ENCODE data around the gene TCERG1L. TPM values are rescaled to one million over a fixed set of nuclear protein-coding genes. Genes with fewer than 3 reads are reported as not detected.

Gene TCERG1L
- total RNA-seq, 1 experiment from 2014 or later = 1.5 TPM

DNA sequence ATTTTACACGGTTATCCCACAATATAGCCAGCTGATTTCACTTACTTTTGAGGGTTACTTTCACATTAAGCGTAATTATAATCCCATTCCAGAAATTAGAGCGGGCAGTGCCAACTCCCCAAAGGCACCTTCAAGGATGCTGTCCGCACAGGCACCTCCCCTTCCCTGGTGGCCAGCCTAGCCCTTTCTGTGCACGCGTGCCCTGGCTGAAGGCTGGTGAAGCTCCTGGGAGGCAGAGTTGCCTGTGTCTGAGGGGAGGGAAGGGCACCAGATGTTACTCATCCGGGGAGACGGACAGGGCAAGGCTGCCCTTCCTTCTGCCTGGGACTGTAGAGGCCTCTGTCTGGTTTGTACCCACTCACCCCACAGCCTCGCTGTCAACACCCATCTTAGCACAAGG is 198.4 kb downstream of the TCERG1L start:
- Mint-ChIP-seq H3K27me3 (ENCODE audit: low read depth) (peaks cover 5% of the 10 kb centered on the region; the same call in 1 of the 2 replicates), H3K27ac (no peak overlapping the region), H3K36me3 (peaks cover 34% of the 10 kb centered on the region), H3K9me3 (peaks cover 26% of the 10 kb centered on the region), H3K4me1 (no peaks in the 10 kb centered on the region), H3K4me3 (no peak overlapping the region)
- TF ChIP-seq JAZF1 (CRISPR knock-in tag; IDR thresholded peaks at IDR 0.05) = no peak
- TF ChIP-seq, protein P1, sequence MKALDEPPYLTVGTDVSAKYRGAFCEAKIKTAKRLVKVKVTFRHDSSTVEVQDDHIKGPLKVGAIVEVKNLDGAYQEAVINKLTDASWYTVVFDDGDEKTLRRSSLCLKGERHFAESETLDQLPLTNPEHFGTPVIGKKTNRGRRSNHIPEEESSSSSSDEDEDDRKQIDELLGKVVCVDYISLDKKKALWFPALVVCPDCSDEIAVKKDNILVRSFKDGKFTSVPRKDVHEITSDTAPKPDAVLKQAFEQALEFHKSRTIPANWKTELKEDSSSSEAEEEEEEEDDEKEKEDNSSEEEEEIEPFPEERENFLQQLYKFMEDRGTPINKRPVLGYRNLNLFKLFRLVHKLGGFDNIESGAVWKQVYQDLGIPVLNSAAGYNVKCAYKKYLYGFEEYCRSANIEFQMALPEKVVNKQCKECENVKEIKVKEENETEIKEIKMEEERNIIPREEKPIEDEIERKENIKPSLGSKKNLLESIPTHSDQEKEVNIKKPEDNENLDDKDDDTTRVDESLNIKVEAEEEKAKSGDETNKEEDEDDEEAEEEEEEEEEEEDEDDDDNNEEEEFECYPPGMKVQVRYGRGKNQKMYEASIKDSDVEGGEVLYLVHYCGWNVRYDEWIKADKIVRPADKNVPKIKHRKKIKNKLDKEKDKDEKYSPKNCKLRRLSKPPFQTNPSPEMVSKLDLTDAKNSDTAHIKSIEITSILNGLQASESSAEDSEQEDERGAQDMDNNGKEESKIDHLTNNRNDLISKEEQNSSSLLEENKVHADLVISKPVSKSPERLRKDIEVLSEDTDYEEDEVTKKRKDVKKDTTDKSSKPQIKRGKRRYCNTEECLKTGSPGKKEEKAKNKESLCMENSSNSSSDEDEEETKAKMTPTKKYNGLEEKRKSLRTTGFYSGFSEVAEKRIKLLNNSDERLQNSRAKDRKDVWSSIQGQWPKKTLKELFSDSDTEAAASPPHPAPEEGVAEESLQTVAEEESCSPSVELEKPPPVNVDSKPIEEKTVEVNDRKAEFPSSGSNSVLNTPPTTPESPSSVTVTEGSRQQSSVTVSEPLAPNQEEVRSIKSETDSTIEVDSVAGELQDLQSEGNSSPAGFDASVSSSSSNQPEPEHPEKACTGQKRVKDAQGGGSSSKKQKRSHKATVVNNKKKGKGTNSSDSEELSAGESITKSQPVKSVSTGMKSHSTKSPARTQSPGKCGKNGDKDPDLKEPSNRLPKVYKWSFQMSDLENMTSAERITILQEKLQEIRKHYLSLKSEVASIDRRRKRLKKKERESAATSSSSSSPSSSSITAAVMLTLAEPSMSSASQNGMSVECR (CRISPR knock-in tag; IDR thresholded peaks at IDR 0.05; ENCODE audit: borderline replicate concordance) = no peak
- no peak for TF ChIP-seq FOXK1 (CRISPR knock-in tag; IDR thresholded peaks at IDR 0.05)
- TF ChIP-seq, protein P2, sequence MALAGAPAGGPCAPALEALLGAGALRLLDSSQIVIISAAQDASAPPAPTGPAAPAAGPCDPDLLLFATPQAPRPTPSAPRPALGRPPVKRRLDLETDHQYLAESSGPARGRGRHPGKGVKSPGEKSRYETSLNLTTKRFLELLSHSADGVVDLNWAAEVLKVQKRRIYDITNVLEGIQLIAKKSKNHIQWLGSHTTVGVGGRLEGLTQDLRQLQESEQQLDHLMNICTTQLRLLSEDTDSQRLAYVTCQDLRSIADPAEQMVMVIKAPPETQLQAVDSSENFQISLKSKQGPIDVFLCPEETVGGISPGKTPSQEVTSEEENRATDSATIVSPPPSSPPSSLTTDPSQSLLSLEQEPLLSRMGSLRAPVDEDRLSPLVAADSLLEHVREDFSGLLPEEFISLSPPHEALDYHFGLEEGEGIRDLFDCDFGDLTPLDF (CRISPR knock-in tag; IDR thresholded peaks at IDR 0.05) = no peak
- TF ChIP-seq, protein P3, sequence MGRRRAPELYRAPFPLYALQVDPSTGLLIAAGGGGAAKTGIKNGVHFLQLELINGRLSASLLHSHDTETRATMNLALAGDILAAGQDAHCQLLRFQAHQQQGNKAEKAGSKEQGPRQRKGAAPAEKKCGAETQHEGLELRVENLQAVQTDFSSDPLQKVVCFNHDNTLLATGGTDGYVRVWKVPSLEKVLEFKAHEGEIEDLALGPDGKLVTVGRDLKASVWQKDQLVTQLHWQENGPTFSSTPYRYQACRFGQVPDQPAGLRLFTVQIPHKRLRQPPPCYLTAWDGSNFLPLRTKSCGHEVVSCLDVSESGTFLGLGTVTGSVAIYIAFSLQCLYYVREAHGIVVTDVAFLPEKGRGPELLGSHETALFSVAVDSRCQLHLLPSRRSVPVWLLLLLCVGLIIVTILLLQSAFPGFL (CRISPR knock-in tag; IDR thresholded peaks at IDR 0.05; ENCODE audit: borderline replicate concordance) = no peak
- no peak for TF ChIP-seq KAT7 (CRISPR knock-in tag; IDR thresholded peaks at IDR 0.05; ENCODE audit: borderline replicate concordance)
- no peak for TF ChIP-seq ZNF121 (CRISPR knock-in tag; IDR thresholded peaks at IDR 0.05)
- TF ChIP-seq ZNF232 (CRISPR knock-in tag; IDR thresholded peaks at IDR 0.05) = no peak
- TF ChIP-seq ELF4 (CRISPR knock-in tag; IDR thresholded peaks at IDR 0.05; ENCODE audit: low read depth) = no peak
- TF ChIP-seq, protein P4, sequence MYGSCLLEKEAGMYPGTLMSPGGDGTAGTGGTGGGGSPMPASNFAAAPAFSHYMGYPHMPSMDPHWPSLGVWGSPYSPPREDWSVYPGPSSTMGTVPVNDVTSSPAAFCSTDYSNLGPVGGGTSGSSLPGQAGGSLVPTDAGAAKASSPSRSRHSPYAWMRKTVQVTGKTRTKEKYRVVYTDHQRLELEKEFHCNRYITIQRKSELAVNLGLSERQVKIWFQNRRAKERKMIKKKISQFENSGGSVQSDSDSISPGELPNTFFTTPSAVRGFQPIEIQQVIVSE (CRISPR knock-in tag; IDR thresholded peaks at IDR 0.05; ENCODE audit: borderline replicate concordance) = no peak
- TF ChIP-seq ZNF396 (CRISPR knock-in tag; IDR thresholded peaks at IDR 0.05; ENCODE audit: borderline replicate concordance) = no peak
- no peak for TF ChIP-seq FOXJ3 (CRISPR knock-in tag; IDR thresholded peaks at IDR 0.05; ENCODE audit: borderline replicate concordance)
- no peak for TF ChIP-seq OVOL2 (CRISPR knock-in tag; IDR thresholded peaks at IDR 0.05; ENCODE audit: borderline replicate concordance)
- TF ChIP-seq, protein P5, sequence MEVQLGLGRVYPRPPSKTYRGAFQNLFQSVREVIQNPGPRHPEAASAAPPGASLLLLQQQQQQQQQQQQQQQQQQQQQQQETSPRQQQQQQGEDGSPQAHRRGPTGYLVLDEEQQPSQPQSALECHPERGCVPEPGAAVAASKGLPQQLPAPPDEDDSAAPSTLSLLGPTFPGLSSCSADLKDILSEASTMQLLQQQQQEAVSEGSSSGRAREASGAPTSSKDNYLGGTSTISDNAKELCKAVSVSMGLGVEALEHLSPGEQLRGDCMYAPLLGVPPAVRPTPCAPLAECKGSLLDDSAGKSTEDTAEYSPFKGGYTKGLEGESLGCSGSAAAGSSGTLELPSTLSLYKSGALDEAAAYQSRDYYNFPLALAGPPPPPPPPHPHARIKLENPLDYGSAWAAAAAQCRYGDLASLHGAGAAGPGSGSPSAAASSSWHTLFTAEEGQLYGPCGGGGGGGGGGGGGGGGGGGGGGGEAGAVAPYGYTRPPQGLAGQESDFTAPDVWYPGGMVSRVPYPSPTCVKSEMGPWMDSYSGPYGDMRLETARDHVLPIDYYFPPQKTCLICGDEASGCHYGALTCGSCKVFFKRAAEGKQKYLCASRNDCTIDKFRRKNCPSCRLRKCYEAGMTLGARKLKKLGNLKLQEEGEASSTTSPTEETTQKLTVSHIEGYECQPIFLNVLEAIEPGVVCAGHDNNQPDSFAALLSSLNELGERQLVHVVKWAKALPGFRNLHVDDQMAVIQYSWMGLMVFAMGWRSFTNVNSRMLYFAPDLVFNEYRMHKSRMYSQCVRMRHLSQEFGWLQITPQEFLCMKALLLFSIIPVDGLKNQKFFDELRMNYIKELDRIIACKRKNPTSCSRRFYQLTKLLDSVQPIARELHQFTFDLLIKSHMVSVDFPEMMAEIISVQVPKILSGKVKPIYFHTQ (CRISPR knock-in tag; IDR thresholded peaks at IDR 0.05) = no peak
- TF ChIP-seq, protein P6, sequence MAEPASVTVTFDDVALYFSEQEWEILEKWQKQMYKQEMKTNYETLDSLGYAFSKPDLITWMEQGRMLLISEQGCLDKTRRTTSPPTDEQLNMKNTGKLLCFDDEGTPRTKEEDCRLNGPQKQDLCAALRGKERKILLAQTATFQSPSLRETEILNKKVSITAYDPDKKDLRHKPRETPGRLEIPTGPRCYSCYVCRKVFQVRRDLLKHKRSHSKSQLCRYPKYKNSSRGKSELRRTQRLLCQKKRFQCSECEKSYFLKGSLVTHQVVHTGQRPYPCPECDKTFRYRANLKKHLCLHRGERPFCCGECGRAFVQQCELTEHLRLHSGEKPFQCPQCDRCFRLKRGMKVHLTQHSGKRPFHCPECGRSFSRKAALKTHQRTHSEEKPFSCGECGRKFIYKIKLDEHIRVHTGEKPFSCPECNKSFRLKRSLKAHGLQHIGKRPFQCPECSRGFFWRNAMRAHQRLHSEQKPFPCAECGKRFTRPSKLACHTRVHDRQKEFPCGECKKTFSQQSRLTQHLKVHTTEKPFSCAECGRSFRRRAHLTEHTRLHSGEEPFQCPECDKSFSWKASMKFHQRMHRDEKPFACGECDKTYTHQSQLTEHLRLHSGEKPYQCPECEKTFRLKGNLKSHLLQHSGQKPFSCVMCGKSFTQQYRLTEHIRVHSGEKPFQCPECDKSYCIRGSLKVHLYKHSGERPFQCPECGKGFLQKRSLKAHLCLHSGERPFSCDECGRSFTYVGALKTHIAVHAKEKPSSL (CRISPR knock-in tag; conservative IDR thresholded peaks at IDR 0.05) = no peak
- TF ChIP-seq FOXP1 (CRISPR knock-in tag; IDR thresholded peaks at IDR 0.05; ENCODE audit: borderline replicate concordance) = no peak
- TF ChIP-seq RORB (CRISPR knock-in tag; IDR thresholded peaks at IDR 0.05) = no peak
- TF ChIP-seq, protein P7, sequence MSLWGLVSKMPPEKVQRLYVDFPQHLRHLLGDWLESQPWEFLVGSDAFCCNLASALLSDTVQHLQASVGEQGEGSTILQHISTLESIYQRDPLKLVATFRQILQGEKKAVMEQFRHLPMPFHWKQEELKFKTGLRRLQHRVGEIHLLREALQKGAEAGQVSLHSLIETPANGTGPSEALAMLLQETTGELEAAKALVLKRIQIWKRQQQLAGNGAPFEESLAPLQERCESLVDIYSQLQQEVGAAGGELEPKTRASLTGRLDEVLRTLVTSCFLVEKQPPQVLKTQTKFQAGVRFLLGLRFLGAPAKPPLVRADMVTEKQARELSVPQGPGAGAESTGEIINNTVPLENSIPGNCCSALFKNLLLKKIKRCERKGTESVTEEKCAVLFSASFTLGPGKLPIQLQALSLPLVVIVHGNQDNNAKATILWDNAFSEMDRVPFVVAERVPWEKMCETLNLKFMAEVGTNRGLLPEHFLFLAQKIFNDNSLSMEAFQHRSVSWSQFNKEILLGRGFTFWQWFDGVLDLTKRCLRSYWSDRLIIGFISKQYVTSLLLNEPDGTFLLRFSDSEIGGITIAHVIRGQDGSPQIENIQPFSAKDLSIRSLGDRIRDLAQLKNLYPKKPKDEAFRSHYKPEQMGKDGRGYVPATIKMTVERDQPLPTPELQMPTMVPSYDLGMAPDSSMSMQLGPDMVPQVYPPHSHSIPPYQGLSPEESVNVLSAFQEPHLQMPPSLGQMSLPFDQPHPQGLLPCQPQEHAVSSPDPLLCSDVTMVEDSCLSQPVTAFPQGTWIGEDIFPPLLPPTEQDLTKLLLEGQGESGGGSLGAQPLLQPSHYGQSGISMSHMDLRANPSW (CRISPR knock-in tag; conservative IDR thresholded peaks at IDR 0.05; ENCODE audit: low read depth) = no peak
- POLR2A ChIA-PET = no interaction called here
- no peak for DNase-seq (ENCODE audit: low spot score)
- CTCF ChIA-PET = no interaction called here
- no peak for ATAC-seq

Data from WTC11 (cell line).